SIG-M5 treated with dmso at 0.1 percent for 504 hours (cell line): ENCODE results near the gene SMIM12.

Experiments
- DNase-seq: peaks from one replicate; lab custom pipeline; 2025; ENCODE audit not compliant: unreplicated experiment; lab: John Stamatoyannopoulos, UW

SMIM12 gene

DNA sequence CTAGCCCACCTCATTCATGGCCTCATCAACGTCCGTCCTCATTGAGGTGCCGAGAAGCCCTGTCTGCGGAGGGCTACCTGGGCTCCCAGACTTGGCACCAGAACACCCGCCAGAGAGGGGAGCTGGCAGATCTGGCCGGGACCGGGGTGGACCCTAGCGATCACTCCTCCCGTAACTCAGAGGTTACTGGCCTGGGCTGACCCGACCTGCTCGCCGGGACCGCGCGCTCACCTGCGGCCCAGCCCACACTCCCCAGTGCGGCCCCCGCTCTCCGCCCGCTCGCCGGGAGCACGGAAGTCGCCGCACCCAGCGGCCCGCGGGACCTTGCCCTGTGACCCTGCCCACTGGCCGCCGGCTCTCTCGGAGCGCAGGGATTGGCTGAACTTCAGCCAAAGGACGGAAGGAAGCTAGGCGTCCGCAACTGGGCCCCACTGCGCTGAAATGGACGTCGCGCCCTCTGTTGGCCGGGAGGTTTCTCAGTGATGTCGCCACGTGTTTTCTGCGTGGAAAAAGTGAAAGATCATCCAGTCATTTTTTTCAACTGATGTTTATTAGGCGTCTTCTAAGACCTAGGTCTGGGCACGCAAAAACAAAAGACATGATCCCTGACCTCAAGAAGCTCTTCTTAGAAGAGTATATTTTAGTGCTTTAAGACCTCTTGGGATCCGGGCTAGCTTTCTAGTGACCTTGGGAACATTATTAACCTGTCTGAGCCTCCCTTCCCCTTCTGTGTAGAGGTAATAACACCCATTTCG, at the start of gene SMIM12:
TSS of gene SMIM12 (minus strand) at position 304 of the 755 bp plus-strand sequence. CDS start 3,772 bp downstream, outside the sequence.
- DNase-seq = peak; percentile 89

DNA sequence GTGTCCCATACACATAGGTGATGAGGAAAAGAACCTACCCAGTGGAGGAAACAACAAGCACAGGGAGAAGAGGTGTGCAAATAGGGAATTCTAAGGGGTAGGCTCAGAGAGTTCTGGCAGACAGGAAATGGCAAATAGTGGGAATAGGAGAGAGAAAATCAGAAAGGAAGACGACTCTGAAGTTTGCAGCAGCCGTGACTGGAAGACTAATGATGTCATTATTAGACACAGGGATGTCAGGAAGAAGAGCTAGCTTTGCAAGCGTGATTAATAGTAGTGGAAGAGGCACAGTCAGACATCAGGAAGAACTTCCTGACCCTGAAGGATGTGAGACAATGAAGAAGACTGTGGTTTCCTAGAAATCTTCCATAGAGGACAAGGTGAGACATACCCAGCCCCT, 48.8 kb upstream of the SMIM12 start:
- no peak for DNase-seq

DNA sequence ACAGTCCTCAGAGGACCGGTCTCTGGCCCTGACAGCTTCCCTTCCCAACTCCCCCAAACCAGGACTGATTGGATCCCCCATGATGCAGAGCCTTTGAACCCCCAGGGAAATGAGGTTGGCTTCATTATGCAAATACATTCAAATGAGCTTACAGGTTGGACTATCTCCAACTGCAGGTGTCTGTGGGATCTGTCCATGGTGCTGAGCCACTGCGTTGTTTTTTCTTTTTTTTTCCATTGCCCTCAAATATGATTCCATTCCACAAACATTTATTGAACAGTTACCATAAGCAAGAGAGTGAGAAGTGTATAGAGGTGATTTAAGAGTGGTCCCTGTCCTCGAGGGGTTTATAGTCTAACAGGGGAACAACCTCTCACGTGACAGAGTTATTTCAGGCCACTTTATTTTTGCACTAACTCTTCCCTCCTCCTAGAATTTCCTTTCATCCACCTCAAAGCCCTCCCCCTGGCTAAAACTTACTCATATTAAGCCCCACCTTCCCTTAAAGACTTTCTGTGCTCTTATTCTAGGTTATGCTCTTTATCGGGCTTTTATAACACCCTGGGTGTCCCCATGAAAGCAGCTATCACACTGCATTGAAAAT, 48.0 kb upstream of the SMIM12 start:
- DNase-seq = no peak

DNA sequence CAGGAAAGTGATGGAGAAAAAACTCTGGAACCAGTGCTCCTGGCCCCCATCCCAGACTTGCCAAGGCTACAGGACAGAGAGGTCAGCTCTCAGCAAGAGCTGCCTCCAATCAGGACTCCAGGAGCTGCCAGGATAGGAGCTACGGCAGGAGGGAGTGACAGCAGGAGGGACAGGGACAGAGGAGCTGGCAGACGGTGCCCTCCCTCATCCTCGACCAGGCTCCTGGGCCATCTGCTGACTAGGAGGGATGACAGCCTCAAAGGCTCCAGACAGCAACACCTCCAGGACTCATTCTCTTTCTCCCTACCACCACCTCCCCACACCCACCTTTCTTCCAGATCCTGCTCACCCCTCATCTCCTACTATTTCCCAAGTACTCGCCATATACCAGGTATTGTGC, 47.2 kb upstream of the SMIM12 start:
- no peak for DNase-seq

GRCh38 chr1:34906222-34906621, 46.7 kb upstream of the SMIM12 start:
- DNase-seq = no peak

DNA sequence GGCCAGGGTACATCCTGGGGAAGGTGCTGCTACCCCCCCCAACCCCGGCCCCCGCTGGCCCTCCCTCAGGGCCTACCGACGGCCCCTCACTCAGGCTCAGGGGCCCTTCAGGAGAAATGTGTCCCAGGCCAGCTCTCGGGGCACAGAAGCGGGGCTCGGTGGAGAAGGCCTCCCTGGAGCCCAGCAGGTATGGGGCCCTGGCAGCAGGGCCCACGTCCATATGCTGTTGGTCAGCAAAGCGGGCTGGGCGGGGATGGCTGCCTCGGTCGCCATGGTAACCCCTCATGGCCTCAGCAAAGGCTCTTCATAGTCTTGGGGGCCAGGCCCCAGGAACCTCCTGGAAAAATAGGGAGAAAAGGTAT, 45.5 kb upstream of the SMIM12 start:
- no peak for DNase-seq

DNA sequence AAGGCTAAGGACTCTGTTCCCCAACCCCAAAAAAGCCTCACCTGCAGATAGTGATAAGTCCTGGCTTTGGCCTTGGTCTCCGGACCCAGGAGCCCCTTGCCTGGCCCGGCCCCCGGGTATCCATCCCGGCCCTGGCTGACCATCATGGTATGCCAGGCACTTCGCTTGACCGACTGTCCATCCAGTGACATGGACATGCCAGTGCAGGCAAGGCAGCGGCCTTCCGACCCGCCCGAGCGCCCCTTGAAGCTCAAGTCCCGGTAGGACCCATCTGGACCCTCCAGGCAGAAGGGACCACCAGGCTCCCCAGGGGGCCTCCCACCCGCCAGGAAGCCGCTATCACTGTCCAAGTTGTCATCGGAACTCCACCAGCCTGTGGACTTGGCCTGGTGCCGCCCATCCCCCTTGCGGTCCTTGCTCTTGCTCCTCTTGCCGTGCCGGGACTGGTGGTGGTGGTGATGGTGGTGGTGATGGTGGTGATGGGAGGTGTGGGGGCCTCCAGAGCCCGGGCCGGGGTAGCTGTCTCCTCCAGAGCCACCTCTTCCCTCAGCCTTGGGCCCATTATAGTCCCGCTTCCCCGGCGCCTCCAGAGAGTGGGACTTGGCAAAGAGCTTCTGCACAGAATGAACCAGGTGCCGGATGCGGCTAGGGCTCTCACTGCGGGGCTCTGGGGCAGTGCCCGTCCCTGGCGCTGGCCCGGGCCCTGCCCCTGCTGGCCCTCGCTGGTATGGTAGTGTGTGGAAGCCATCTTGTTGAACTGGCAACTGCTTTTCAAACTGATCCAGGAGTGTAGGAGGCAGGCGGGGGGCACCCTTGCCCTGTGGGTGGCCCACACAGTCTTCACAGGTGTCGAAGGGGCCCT, 44.9 kb upstream of the SMIM12 start:
- no peak for DNase-seq

DNA sequence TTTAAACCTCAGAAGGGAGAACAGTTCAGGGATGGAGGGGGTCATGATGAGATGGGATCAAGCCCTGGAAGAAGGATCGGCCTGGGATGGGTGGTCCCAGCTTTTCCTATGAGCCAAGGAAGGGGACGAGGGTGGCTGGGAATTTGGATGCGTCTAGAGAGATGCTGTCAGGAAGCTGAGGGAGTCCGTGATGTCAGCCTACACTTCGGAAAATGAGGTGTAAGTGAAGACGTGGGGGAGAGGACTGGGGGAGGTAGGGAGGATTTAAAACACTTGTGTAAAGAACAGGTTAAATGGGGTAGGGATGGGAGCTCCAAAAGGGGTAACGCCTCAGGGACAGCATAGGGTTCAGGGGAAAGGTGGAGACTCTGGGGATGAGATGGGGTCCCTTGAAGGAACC, 42.4 kb upstream of the SMIM12 start:
- no peak for DNase-seq

- no peak for DNase-seq
These were observed 41.4 kb upstream of the SMIM12 start for GRCh38 chr1:34900775-34901502.

DNA sequence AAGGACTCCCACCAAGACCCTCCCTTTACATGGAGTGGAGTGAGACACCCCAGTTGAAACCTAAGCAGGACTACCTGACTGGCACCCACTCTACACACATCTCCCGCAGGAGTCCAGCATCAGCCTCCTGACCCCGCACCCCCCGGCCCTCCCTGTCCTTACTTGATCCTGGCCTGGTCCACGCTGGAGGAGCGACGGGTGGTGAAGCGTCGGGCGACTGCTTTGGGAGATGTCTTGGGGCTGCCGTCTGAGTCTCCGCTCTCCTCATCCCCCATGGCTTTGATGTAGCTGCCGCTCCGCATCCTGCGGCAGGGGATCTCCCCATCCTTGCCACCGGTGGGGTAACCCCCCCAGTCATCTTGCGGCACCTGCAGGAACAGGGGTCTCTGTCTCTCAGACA, 40.4 kb upstream of the SMIM12 start:
- DNase-seq = no peak

DNA sequence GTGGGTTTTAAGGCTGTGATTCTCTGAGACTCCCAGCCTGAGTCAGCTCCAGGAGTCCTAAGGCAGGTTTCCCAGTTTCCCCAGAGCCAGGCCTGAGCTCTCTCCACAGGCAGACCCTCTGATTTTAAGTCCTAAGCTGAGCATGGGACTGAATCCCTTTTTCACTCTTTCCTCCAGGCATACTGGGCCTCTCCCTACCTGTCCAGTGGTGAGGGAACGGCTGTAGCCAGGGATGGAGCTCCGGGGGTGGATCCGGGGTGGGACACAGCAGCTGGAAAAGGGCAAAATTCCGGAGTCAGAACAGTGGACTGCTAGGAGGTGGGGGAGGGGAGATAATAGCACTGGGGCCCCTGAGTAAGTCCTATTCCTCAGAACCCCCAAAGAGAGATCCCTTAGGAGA, 39.9 kb upstream of the SMIM12 start:
- no peak for DNase-seq

GRCh38 chr1:34898330-34898761, 38.8 kb upstream of the SMIM12 start:
- no peak for DNase-seq

DNA sequence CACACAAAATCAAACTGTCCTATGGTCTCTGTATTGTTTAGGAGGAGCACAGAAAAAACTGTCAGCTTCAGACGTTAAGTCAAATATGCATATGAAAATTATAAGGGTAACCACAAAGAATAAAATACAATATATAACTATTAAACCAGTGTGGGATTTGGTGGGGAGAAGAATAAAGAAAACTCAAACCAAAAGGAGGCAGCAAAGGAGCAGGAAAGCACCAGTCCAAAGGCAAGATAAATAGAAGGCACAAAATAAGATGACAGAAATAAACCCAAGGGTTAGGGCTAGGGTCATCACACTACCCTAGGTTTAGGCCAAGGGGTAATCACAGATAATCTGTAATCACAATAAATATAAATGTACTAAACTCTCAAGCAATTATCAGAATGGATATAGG, 37.1 kb upstream of the SMIM12 start:
- DNase-seq = no peak

GRCh38 chr1:34889705-34890104, 30.2 kb upstream of the SMIM12 start:
- no peak for DNase-seq

- no peak for DNase-seq
These were observed 28.0 kb upstream of the SMIM12 start for GRCh38 chr1:34887593-34887992.

- no peak for DNase-seq
These were observed 26.1 kb upstream of the SMIM12 start for GRCh38 chr1:34885405-34886247.

GRCh38 chr1:34884961-34885360, 25.4 kb upstream of the SMIM12 start:
- DNase-seq = no peak

DNA sequence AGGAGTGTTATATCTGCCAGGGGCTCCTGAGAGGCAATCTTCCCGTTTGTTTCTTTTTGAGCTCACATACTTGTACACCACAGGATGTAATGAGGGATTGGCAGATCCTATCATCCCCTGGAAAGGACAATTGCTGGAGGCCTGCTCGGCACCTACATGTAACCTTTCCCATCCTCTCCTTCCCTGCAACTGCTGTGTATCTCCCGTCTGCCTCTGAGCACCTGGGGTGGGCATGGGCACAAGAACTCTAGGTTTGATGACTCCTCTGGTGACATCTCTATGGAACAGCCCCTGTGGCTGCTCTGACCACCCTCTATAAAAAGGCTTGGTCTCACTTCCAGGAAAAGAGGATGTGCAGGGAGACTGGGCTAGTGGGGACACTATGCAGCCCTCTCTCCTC, 25.0 kb upstream of the SMIM12 start:
- DNase-seq = no peak

GRCh38 chr1:34879230-34879629, 19.7 kb upstream of the SMIM12 start:
- no peak for DNase-seq

GRCh38 chr1:34876406-34876805, 16.9 kb upstream of the SMIM12 start:
- no peak for DNase-seq
